Thoracic aorta (tissue), 2 donors: ENCODE data around the gene AMMECR1. TPM values are rescaled to one million over a fixed set of nuclear protein-coding genes. Genes with fewer than 3 reads are reported as not detected.

Experiments used
- ATAC-seq: fragments of 150-250 bp; one replicate; pipeline ENCODE4 v1.8.0; 2017; ENCODE audit warnings: low read depth; ENCODE audit not compliant: insufficient number of reproducible peaks, low FRiP score
- DNase-seq: peaks from one replicate; pipeline ENCODE4 v3.0.0-alpha.2; 2020; ENCODE audit warnings: low spot score
- H3K27ac ChIP-seq, 2 donors: fragments of 200-600 bp; sonication (generic); 1 replicate in 1 of 2; 2 replicates in 1 of 2; pipeline ENCODE4 v1.5.1; 2016; ENCODE audit warnings: mild to moderate bottlenecking in 2 of 2, moderate library complexity in 2 of 2
- H3K27me3 ChIP-seq: fragments of 200-600 bp; sonication (generic); replicated peaks from 2 replicates; pipeline ENCODE4 v1.6.0; 2016; ENCODE audit warnings: mild to moderate bottlenecking; ENCODE audit not compliant: insufficient read depth
- H3K36me3 ChIP-seq: fragments of 200-600 bp; sonication (generic); one replicate; pipeline ENCODE4 v1.5.1; 2016
- H3K4me1 ChIP-seq, 2 donors: fragments of 200-600 bp; sonication (generic); 1 replicate in 1 of 2; 2 replicates in 1 of 2; pipeline versions ENCODE4 v1.5.1 to v1.6.0; 2016; ENCODE audit warnings: low read depth in 2 of 2, mild to moderate bottlenecking in 1 of 2; ENCODE audit not compliant: control insufficient read depth in 1 of 2
- H3K4me3 ChIP-seq: fragments of 200-600 bp; sonication (generic); 2 replicates; pipeline ENCODE4 v1.5.1; 2016; ENCODE audit warnings: mild to moderate bottlenecking
- H3K9me3 ChIP-seq: fragments of 200-600 bp; sonication (generic); 2 replicates; pipeline ENCODE4 v1.5.1; 2016
- CTCF ChIP-seq: fragments of 200-600 bp; sonication (generic); IDR thresholded peaks from one replicate; pipeline ENCODE4 v1.5.1; 2019; ENCODE audit warnings: antibody characterized with exemption
- total RNA-seq, 2 donors: library from RNA; depleted of rRNA; stranded (reverse); fragments of >200 nt; gene quantifications; one replicate each; pipeline versions ENCODE4 v1.1.0 to v1.2.3, GENCODE V29; 2016

The AMMECR1 gene
- total RNA-seq, 2 donors from 2014 or later = 3.0 to 8.5 TPM

- Histone ChIP-seq H3K9me3 (no peaks in the 10 kb centered on the region), H3K36me3 (no peaks in the 10 kb centered on the region), H3K4me1 (no peaks in the 10 kb centered on the region), H3K27ac (no peak overlapping the region), H3K27me3 (no peaks in the 10 kb centered on the region), H3K4me3 (no peak overlapping the region)
- DNase-seq (no peak), ATAC-seq (no peak)
- no peak for TF ChIP-seq CTCF
These were observed 31.8 kb downstream of the AMMECR1 start for GRCh38 chrX:110286106-110286505.

- no peak for ATAC-seq
- Histone ChIP-seq H3K36me3 (no peaks in the 10 kb centered on the region), H3K27ac (no peak overlapping the region), H3K9me3 (no peaks in the 10 kb centered on the region), H3K4me3 (no peak overlapping the region), H3K4me1 (no peaks in the 10 kb centered on the region), H3K27me3 (no peaks in the 10 kb centered on the region)
- TF ChIP-seq CTCF = no peak
- no peak for DNase-seq
These were observed 33.7 kb downstream of the AMMECR1 start for GRCh38 chrX:110284159-110284558.

- ATAC-seq (no peak), DNase-seq (no peak)
- no peaks in the 10 kb centered on the region for H3K36me3 ChIP-seq
- no peak overlapping the region for H3K4me3 ChIP-seq
- H3K9me3 ChIP-seq = no peaks in the 10 kb centered on the region
- H3K27me3 ChIP-seq = no peaks in the 10 kb centered on the region
- H3K27ac ChIP-seq = no peak overlapping the region
- no peak for TF ChIP-seq CTCF
- no peaks in the 10 kb centered on the region for H3K4me1 ChIP-seq
These were observed 35.0 kb downstream of the AMMECR1 start for GRCh38 chrX:110282922-110283321.

- H3K4me1 ChIP-seq = no peaks in the 10 kb centered on the region
- DNase-seq (no peak), ATAC-seq (no peak)
- no peak for TF ChIP-seq CTCF
- no peaks in the 10 kb centered on the region for H3K9me3 ChIP-seq
- H3K27me3 ChIP-seq = no peaks in the 10 kb centered on the region
- no peak overlapping the region for H3K27ac ChIP-seq
- no peak overlapping the region for H3K4me3 ChIP-seq
- no peaks in the 10 kb centered on the region for H3K36me3 ChIP-seq
These were observed 36.5 kb downstream of the AMMECR1 start for GRCh38 chrX:110281377-110281776.

GRCh38 chrX:110280954-110281353 lies 36.9 kb downstream of the AMMECR1 start:
- H3K36me3 ChIP-seq = no peaks in the 10 kb centered on the region
- H3K4me1 ChIP-seq = no peaks in the 10 kb centered on the region
- H3K27ac ChIP-seq = no peak overlapping the region
- TF ChIP-seq CTCF = no peak
- no peaks in the 10 kb centered on the region for H3K9me3 ChIP-seq
- no peak for DNase-seq
- H3K4me3 ChIP-seq = no peak overlapping the region
- H3K27me3 ChIP-seq = no peaks in the 10 kb centered on the region
- ATAC-seq = no peak
